ENCODE measurements around the gene RASSF9.

Gene RASSF9
- total RNA-seq, result 0 reads per million in 2 donors

- no peak for DNase-seq
Measured at GRCh38 chr12:85836197-85837090, at the start of gene RASSF9. Gene RASSF9 (minus strand): TSS chr12:85836409. CDS start chr12:85836201, 208 bp downstream.

GRCh38 chr12:85883763-85884162, 47.6 kb upstream of the RASSF9 start:
- no peak for DNase-seq

GRCh38 chr12:85877459-85877858, 41.2 kb upstream of the RASSF9 start:
- DNase-seq, result no peak

DNA sequence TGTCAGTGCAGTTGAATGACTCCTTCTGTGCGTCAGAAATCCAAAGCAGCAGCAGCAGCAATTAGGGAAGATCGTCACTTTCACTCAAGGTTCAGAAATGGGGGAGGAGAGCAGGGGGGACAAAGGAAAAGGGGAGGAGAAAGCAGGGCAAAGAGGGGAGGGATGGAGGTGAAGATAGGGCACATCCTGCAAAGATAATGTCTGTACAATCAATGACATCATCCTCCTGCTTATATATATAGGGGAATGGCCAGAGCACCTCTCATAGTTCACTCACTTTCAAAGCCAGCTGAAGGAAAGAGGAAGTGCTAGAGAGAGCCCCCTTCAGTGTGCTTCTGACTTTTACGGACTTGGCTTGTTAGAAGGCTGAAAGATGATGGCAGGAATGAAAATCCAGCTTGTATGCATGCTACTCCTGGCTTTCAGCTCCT, 37.8 kb upstream of the RASSF9 start, which contains the start of gene NTS:
TSS of gene NTS (plus strand) at position 265 of the 431 bp plus-strand sequence. CDS start at position 374, 109 bp downstream.
- no peak for DNase-seq

DNA sequence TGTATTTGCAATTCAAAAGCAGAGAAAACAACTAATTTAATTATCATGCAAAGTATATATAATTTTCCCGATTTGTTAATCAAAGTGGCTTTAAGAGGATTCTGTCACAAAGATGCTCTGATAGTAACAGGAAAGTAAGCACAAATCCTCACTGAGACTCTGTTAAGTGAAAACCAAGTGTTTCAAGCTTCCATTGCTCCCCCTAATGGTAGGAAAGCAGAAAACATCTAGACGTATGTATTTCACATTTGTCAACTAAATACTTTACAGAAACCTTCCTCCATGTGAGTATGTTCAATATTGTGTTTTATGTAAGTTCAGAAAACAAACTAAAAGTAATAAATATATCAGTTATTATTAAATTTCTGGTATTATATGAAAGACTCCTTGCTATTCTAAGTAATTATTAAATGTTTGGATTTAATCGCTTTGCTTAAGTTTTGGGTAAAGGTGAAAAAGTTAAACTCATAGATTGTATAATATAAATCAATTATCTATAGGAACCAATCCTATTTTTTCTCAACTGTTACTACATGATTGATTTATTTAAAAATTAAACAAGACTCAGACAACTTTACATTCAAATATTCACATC, 36.4 kb upstream of the RASSF9 start:
- DNase-seq, result no peak

DNA sequence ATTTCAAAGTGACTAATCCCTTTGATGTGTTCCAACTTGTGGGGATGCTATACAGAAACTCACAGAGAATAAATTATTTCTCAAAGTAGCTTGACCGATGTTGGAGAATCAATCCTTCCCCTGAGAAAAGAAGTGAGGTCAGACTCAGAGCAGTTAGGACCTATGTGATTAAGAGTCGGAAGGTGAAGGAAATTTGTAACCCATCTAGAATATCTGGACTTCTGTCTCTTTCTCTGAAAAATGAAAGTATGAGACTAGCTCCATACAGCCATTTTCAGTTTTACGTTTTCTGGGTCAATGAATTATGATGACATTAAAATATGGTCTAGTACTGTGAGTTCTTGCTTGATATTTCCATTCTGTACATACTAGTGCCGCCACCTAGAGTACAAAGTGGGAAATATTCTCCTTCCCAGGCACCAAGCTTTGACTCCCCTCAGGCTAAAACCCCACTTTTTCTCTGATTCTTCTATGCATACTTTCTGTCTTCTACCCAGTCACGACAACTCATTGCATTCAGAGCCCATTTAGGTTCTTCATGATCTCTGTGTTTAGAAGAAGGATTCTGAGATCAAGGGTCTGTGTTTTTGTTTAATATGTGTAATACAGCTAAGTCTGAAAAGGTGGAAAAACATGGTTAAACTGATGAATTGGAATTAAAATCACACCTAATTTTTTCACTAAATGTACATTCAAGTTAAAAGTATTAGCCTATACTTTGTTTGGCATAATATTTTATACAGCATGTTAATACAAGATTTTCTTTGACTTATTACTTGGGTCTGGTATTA, 31.0 kb upstream of the RASSF9 start:
- no peak for DNase-seq

DNA sequence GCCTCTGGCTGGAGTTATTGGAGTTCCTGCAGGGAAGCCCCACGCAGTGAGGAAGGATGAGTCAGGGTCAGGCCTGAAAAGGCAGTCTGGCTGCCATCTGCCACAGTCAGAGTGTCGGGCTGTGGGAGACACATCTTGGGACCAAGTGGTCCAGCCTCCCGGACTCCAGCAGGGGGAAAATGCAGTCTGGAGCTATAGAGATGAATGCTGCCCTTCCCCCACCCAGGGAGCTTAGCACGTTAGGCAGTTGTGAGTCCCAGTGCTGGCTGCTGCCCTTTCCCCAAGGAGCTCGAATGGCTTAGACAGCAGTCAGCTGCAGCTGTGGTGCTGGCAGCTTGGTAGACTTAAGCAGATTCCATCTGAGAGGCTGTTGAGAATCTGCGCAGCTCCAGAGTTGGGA, 29.7 kb upstream of the RASSF9 start:
- no peak for DNase-seq

- DNase-seq, result no peak
Measured at GRCh38 chr12:85856966-85857365, 20.8 kb upstream of the RASSF9 start.

DNA sequence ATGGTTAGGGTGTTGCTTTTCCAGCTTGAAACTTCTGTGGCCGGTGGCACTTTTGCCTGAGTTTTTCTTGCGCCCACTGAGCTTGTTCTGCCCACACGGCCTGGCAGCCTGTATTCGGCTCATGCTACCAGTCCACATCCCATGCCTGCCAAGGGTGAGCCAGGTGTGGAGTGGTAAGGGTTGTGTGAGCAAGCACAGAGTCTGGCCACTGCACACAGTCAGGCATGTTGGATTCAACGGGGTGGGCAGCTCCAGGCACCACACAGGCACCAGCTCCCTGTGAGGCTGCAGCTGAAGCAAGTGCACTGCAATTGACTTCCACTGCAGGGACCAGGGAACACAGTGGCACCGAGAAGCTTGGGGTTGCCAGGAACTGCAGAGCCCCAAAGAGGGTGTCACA, 19.1 kb upstream of the RASSF9 start:
- no peak for DNase-seq

- no peak for DNase-seq
Measured at GRCh38 chr12:85849344-85849743, 13.1 kb upstream of the RASSF9 start.

DNA sequence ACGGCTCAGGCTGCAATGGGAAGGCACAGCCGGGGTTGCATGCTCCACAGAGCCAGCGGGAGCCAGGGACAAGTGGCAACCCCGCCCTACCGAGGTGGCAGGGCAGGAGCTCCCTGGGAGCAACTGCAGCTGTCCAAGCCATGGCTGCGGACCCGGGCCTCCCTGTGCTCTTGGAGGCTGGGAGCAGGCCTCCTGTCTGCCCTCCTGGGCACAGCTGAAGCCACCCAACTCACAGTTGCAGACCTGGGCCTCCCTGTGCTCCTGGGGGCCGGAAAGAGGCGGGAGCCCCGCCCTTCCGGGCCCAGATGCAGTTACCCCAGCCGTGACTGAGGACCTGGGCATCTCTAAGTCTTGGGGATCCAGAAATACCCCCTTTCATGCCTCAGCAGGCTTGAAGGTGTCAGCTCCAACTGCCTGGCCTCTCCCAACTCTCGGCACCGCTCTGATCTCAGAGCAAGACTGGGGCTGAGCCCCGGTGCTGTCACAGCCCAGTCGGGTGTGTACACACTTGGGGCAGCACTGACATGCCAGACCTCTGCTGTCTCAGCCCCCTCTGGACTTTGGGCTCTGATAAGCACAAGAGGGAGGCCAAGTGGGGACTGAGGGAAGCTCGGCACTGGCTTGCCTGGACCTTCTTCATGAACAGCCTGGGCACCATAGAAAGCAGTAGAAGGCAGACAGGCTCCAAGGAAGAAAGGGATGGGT, 7.5 kb upstream of the RASSF9 start:
- DNase-seq, result no peak

DNA sequence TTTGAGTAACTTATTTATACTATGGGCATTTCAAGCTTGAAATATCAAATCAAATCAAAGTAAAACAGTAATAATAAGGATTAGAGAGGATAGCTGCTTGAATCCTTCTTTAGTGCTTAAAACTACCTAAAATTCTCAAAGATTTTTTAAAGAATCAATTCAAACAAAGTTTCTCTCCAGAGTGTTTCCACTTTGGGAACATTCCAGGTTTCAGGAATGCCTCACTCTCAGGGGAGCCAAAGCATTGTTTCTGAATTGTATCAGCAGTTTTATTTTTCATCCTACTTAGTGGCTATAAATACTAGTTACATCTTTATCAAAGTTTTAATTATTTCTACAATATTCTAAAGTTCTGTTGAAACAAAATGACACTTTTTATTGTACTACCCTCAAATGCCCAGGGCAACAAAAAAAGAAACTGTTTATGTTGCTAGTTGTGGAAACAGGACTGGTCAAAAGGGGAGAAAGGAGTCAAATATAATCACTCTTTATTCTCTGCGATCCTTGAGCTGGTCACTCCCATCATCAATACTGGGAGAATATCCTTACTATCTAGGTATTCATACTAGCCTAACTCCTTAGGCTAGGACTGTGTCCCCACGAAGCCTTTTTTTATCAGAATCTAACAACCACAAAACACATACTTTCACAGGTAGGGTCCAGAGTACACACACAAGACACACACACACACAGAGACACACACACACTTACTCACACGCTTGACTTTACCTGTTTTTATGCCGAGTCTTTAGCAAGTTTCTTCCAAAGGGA, 598 bp downstream of the RASSF9 start:
- no peak for DNase-seq

- DNase-seq, result no peak
Measured at GRCh38 chr12:85834378-85834777, 1.8 kb downstream of the RASSF9 start.

- no peak for DNase-seq
Measured at GRCh38 chr12:85833579-85833978, 2.6 kb downstream of the RASSF9 start.

DNA sequence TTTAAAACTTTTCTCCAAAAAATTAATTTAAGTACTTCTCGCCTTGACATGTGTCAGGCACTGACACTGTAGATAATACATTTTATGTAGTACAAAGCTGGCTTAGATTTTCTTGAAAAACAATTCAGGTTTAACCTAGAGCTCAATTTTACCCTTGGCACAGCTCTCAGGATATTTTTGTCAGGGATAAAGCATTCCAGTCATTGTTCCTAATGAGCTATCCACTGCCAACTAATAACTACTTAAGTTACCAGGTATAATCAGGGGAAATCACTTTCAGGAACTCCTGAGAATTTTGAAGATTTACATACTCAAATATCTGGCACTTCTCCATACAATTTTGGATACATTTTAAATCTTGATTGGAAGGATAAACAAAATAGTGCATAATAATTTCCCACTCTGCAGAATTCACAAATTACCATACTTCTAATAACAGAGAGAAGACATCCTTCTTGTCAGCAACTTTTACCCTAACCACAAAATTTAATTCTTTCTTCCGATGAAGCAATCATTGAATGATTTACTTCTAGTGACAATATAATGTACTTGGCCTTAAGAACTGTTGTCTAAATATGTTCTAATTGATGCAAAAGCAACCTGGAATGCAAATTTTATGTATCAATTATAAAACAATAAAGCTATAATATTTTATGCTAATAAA, 4.8 kb downstream of the RASSF9 start:
- no peak for DNase-seq

DNA sequence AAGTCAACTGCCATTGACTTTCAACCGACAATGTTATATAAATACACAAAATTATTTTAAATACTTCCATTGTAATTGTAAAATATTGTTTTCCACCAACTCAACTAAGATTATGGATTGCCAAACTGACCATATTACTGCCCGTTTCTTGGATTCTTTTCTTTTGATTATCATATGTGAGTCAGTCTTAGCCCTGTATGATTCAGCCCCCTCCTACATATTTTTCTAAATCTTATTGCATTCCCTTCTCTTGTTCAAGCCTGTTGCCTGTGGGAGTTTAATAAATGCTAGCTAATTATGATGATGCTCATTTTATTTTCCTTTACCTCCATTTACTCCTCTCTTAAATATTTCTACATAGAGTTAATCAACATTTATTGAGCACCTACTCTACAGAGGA, 6.8 kb downstream of the RASSF9 start:
- no peak for DNase-seq

DNA sequence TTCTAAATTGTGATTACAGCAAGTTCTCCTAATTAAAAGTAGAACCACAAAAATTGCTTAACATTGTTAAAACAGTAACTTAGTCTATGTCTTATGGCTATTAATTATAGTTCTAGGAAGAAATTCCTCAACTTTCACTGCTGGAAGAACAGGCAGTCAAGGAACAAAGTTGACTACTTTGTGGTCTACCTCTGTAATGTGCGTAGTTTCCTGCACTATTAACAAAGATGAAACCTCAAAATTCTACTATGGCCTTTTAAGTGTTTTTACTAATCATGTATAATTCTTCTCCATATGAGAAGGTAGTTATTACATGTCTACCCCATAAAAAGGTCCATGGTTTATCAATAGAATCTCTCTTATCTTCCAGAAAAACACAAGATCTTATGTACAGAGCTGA, 7.6 kb downstream of the RASSF9 start:
- no peak for DNase-seq

- no peak for DNase-seq
Measured at GRCh38 chr12:85825746-85826145, 10.5 kb downstream of the RASSF9 start.

- no peak for DNase-seq
Measured at GRCh38 chr12:85823436-85824180, 12.6 kb downstream of the RASSF9 start.

GRCh38 chr12:85821759-85822158, 14.4 kb downstream of the RASSF9 start:
- no peak for DNase-seq

DNA sequence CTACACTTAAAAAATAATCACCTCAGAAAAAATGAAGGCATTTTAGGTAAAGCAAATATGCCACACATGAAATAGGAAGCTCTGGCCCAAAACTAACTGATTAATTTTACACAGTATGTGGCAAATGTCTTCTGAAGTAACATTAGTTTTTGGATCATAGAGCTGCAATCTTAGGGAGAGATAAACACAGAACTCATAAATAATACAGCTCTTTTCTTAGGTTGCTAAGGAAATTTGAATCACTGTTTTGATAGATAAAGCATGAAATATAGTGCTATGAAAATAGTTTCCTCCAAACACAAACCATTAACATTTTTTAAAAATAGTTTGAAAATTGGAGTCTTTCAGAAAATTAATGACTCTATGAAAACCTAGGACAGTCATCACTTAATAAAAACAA, 15.0 kb downstream of the RASSF9 start:
- no peak for DNase-seq

Measured in T-helper 9 cell (primary cell).